HG02798 (cell line): ENCODE measurements around the gene B3GNT7.
"Not testable (repeated sequence)": the region's sequence is repeated elsewhere in the genome, so short reads cannot be mapped to it uniquely, and the experiment has no call there.

Experiments
- ATAC-seq: cut with Tn5 transposase; IDR thresholded peaks from one replicate; pipeline ENCODE4 v1.9.1; 2021; ENCODE audit warnings: mild to moderate bottlenecking; ENCODE audit not compliant: unreplicated experiment, poor library complexity

Gene B3GNT7

GRCh38 chr2:231399046-231399852 lies 3.7 kb downstream of the B3GNT7 start:
- ATAC-seq = no peak

GRCh38 chr2:231399853-231400680 lies 4.6 kb downstream of the B3GNT7 start:
- no peak for ATAC-seq

DNA sequence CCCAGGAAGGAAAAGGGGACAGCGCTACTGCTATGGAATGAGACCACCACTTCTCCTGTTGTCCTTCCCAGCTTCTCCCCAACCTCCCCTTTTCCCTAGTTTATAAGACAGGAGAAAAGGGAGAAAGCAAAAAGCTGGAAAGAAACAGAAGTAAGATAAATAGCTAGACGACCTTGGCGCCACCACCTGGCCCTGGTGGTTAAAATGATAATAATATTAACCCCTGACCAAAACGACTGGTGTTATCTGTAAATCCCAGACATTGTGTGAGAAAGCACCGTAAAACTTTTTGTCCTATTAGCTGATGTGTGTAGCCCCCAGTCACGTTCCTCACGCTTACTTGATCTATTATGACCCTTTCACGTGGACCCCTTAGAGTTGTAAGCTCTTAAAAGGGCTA lies 5.2 kb downstream of the B3GNT7 start:
- not testable (repeated sequence) for ATAC-seq

GRCh38 chr2:231401101-231401500 lies 5.6 kb downstream of the B3GNT7 start:
- not testable (repeated sequence) for ATAC-seq

DNA sequence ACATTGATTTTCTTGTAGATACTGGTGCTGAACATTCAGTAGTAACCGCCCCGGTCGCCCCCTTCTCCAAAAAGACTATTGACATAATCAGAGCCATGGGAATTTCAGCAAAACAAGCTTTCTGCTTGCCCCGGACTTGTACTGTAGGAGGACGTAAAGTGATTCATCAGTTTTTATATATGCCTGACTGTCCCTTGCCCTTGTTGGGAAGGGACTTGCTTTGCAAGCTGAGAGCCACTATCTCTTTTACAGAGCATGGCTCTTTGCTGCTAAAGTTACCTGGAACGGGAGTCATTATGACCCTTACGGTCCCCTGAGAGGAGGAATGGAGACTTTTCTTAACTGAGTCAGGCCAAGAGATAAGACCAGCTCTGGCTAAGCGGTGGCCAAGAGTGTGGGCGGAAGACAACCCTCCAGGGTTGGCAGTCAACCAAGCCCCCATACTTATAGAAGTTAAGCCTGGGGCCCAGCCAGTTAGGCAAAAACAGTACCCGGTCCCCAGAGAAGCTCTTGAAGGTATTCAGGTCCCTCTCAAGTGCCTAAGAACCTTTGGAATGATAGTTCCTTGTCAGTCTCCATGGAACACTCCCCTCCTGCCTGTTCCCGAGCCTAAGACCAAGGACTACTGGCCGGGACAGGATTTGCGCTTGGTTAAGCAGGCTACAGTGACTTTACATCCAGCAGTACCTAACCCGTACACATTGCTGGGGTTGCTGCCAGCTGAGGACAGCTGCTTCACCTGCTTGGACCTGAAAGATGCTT lies 8.1 kb downstream of the B3GNT7 start:
- not testable (repeated sequence) for ATAC-seq

DNA sequence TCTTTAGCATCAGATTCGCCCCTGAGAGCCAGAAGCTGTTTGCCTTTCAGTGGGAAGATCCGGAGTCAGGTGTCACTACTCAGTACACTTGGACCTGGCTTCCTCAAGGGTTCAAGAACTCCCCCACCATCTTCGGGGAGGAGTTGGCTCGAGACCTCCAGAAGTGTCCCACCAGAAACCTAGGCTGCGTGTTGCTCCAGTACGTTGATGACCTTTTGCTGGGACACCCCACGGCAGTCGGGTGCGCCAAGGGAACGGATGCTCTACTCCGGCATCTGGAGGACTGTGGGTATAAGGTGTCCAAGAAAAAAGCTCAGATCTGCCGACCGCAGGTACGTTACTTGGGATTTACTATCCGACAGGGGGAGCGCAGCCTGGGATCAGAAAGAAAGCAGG lies 8.7 kb downstream of the B3GNT7 start:
- not testable (repeated sequence) for ATAC-seq

DNA sequence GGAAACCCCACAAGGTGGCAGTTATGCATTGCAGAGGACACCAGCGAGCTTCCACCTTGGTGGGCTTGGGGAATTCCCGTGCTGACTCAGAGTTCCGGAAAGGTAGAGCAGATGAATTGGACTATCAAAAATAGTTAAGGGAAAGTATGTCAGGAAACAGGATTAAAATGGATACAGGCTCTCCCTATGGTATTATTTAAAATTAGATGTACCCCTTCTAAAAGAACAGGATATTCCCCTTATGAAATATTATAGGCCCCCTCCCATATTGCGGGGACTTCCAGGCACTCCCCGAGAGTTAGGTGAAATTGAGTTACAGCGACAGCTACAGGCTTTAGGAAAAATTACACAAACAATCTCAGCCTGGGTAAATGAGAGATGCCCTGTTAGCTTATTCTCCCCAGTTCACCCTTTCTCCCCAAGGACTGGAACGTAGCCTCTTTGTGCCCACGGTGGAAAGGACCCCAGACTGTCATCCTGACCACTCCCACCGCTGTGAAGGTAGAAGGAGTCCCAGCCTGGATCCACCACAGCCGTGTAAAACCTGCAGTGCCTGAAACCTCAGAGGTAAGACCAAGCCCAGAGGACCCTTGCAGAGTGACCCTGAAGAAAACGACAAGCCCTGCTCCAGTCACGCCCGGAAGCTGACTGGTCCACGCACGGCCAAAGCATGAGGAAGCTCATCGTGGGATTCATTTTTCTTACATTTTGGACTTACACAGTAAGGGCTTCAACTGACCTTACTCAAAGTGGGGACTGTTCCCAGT lies 10.3 kb downstream of the B3GNT7 start:
- not testable (repeated sequence) for ATAC-seq

DNA sequence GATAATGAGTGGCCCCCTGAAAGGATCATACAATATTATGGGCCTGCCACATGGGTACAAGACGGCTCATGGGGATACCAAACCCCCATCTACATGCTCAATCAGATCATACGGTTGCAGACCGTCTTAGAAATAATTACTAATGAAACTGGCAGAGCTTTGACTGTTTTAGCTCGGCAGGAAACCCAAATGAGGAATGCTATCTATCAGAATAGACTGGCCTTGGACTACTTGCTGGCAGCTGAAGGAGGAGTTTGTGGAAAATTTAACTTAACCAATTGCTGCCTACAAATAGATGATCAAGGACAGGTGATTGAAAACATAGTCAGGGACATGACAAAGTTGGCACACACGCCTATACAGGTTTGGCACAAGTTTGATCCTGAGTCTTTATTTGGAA lies 12.2 kb downstream of the B3GNT7 start:
- not testable (repeated sequence) for ATAC-seq

DNA sequence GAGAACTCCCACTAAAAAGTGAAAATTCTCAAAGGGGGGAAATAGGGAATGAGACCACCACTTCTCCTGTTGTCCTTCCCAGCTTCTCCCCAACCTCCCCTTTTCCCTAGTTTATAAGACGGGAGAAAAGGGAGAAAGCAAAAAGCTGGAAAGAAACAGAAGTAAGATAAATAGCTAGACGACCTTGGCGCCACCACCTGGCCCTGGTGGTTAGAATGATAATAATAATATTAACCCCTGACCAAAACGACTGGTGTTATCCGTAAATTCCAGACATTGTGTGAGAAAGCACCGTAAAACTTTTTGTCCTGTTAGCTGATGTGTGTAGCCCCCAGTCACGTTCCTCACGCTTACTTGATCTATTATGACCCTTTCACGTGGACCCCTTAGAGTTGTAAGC lies 12.8 kb downstream of the B3GNT7 start:
- not testable (repeated sequence) for ATAC-seq

GRCh38 chr2:231409776-231410175 lies 14.3 kb downstream of the B3GNT7 start:
- no peak for ATAC-seq

- ATAC-seq = no peak
These were observed 14.9 kb downstream of the B3GNT7 start for GRCh38 chr2:231410293-231411004.

DNA sequence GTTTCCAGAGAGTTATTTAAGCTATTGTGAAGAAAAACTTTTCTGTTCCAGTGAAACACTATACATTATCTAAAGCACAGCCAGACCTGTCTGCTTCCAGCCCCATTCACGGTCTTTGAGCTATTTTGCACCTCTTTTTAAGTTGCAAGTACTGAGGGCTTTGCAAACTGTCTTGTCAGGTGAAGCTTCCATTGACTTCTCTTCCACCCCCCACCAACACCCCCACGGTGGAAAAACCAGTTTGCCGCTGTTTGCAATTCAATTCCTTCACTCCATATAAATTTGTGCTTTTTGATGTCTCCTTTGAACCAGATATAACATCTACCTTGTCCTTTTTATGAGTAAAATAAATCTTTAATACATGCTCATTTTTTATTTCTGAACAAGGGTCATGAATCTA lies 15.7 kb downstream of the B3GNT7 start:
- no peak for ATAC-seq

GRCh38 chr2:231411831-231412617 lies 16.5 kb downstream of the B3GNT7 start:
- ATAC-seq = peak; percentile 98

DNA sequence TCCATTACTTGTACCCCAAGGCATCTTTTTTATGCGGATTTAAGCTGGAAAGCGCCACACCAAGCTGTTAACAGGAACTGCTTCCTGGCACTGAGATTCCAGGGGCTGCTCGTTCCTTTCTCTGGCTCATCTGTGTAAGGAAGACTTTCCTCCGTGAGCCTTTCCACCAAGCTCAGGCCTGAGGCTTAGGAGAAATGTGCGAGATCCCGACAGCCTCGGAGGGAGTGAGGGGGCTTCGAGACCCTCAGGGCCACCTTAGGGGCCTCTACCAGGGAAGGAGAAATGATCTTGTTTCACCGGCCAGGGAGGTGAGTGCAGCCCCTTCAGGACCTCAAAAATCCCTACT lies 17.1 kb downstream of the B3GNT7 start:
- ATAC-seq = peak; percentile 4

DNA sequence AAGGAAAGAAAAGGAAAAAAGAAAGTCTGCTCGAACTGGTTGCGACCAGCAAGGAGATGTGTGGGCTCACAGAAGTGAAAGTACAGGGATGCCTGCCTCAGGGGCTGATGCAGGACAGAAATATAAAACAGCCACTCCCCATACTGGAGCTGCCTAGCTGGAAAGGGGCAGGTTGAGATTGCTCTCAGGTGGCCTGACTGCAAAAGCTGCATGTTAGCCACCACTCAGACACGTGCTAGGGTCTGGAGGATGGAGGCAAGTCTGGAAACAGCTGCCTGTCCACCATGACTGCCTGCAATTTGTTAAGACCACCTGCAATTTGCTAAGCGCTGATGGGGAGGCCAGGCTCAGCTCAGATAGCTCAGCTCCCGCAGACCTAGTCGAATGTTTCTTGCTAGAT lies 17.9 kb downstream of the B3GNT7 start:
- no peak for ATAC-seq

DNA sequence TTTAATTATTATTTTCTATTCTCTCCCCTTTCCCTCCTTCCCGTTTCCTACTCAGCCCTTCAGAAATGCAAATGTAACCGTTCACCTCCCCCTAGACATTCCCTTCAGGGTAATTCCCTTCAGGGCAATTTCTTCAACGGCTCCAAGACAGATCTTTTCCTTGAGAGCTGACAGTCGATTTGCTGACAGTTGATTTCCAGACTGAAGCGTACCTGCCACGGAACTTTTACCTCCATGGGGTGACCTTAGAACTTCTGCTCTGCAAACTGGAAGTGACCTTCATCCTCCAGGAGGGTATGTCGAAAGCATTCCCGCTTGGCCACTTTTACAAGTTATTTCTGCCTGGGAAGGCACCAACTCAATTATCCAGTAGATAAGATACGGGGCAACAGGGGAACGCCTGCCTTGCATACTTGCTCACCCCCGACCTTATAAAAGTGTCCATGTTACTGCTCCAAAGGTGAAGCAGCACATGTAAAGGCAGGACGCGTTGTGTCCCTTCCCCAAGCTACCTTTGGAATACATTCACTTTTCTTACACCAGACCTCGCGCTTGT lies 18.5 kb downstream of the B3GNT7 start:
- ATAC-seq = no peak

GRCh38 chr2:231415029-231415428 lies 19.5 kb downstream of the B3GNT7 start:
- ATAC-seq = no peak

DNA sequence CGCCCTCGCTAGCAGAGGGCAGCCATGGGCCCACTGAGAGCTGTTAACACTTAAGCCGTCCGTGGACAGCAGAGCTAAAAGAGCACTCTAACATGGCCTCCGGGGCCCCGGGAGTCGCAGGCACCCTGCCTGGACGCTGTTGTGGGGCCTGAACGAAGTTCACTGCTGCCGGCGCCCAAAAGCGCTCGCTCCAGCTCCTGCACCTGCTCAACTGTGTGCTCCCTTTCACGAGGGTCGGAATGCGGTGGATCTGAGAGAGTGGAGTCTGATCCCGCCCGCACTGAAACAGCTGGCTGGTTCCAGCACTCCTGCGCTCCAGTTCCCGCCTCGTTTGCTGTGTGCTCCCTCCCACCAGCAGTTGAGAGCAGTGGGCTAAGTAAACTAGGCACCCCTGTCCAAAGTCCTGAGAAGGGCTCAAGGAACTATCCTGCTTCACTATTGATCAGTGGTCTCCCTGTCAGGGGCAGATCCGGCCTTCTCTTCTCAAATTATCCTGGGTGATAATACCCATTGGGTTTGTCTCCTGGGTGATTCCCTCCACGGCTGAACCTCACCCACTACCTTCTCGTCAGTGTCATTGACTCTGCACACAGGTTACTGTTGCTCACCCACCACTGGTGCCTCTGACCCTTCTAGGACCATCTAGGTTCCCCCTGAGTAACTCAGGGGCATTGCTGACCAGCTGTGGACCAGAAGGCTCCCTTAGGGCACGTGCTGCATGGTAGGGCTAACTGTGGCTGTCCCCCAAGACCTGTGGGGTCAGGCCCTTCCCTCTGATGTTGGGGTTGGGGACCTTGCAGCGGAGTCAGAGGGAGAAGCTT lies 23.5 kb downstream of the B3GNT7 start:
- no peak for ATAC-seq
